T1000 (cell line): ENCODE results near the gene FRY.

Experiments
- DNase-seq: peaks from one replicate; lab custom pipeline; 2025; ENCODE audit warnings: mixed read lengths; lab: John Stamatoyannopoulos, UW

The FRY gene

DNA sequence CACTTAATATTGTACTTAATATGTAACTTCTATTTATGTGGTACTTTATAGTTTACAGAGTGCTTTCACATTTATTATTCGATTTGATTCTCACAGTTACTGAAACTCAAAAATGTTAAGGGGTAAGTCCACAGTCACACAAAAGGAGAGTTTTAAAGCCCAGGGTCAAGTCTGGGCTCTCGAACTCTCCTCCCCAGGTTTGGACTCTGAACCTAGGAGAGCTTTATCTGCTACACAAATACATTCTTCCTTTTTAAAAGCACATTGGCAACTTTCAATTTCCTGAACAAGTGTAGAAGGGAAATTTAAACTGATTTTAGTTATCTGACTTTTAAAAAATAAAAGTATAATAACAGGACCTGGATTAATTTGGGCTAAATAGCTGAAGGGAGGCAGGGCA is 144.4 kb downstream of the FRY start:
- no peak for DNase-seq

DNA sequence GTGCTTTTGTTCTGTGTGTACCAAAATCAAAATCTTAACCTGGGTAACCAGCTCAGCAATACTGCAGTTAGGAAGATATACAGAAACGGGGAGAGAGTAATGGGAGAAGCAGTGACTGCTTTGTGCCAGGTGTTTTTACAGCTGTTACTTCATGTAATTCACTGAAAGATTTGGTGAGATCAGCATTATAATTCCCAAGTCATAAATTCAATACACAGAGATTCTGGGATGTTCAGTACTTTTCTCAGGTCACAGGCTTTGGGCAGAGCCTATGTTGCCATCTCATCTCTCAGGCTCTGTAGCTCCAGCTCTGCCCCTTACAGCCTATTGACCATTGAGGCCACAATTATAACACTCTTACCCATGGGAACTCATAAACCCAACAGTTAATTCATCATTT is 145.1 kb downstream of the FRY start:
- DNase-seq, result no peak

DNA sequence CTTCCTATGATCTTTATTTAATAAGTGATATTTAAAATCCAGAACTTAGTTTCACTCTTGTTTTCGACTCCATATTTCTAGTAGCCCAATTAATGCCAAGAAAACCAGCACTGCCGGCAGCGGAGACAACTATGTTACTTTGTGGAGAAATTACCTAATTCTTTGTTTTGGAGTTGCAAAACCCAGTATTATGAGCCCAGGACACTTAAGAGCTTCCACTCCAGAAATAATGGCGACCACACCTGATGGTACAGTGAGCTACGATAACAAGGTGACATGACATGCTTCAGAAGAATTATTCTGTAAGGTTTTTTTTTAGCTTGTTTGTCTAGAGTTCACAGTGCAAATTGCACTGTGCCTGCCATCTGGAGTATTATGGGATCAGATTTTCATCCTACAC is 147.2 kb downstream of the FRY start:
- no peak for DNase-seq

DNA sequence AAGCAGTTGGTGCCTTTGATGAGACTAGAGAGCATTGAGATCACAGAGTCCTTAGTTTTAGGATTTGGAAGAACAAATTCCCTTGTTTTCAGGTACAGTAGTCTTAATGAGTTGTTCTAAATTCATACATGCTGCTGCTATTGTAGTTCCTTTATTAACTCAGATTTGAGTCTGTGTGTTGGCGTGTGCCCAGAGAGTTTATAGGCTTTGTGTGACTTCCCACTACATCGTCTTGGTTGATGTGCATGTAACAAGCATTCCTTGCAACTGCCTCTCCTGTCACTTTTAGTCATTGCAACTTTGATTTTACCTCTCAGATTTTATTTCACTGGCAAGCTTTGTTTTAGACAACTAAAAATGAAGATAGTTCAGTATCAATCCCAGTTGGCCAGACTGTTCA is 148.1 kb downstream of the FRY start:
- DNase-seq, result no peak

DNA sequence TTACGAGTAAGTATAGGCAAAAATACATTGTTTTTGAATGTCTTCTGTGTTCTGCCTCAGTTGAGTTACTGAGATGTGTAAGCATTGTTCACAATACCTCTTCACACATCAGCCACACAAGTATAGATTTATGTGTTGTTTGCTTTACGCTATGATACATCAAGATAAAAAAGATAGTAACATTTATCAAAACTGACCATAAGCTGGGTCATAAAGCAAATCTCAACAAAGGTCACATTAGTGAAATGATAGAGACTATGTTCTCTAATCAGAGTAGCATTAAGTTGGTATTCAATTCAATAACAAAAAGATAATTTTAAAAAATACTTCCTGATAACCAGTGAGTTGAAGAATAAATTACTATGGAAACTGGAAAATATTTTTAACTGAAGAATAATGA is 156.1 kb downstream of the FRY start:
- DNase-seq, result no peak

DNA sequence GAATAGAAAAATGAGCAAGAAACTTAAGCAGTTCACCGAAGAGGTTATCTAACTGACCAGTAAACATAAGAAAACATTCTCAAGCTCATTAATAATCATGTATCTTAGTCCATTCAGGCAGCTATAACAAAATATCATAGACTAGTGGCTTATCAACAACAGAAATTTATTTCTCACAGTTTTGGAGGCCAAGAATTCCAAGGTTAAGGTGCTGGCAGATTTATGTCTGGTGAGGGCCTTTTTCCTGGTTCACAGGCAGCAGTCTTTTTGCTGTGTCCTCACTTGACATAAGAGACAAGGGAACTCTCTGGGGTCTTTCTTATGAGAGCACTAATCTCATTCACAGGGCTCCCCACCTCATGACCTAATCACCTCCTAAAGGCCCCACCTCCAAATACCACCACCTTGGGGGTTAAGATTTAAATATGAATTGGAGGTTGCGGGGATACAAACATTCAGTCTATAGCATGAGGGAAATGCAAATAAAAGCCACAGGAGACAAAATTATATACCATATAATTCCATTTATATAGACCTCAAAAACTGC is 160.0 kb downstream of the FRY start:
- no peak for DNase-seq

DNA sequence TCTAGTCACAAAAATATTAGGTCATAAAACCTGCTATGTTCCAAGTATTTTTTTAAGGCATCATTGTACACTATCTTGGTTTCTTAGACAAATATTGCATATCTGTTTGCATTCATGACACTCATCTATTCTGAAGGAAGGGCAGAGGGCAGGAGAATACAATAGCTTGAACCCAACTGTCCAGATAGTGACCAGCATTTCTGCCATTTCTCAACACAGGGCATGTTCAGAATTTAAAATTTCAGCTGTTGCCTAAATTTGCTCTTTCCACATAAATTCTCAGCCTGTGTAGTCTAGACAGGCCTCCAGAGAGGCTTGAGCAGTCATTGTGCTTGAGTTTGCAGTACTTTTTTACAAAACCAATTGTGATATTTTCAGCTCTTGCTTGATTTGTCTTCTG is 164.1 kb downstream of the FRY start:
- DNase-seq, result no peak

DNA sequence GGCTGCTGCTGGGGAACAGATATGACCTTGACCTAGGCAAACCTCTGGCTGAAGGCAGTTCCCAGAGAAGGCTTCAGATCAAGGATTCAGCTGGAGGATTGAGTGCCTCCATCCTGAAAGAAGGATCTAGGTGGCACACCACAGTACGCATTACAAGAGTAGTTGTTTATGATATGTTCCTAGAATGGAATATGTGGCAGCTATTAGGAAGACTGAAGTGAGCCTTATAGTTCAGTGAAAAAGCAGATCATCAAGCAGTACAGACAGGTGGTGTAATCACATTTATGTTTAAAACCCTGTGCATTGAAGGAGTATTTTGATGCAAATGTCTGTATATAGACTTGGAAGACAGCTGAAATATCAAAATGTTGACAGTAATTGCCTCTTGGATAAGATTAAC is 167.6 kb downstream of the FRY start:
- DNase-seq, result no peak

DNA sequence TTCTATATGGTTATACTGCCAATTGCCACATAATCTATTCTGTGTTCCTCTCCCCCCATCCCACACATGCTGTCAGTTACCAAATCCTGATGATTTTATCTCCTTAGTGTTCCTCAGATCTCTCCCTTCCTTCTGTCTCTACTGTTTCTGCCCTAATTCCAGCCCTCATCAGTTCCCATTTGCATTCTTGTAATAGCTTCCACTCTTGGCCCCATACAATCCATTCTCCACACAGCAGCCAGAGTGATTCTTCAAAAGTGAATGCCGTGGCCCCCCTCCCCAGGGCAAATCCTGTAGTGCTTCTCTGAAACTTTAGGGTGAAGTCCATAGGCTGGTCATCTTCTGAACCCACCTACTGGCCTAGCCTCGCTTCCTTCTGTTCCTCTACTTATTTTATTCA is 169.2 kb downstream of the FRY start:
- DNase-seq, result no peak

DNA sequence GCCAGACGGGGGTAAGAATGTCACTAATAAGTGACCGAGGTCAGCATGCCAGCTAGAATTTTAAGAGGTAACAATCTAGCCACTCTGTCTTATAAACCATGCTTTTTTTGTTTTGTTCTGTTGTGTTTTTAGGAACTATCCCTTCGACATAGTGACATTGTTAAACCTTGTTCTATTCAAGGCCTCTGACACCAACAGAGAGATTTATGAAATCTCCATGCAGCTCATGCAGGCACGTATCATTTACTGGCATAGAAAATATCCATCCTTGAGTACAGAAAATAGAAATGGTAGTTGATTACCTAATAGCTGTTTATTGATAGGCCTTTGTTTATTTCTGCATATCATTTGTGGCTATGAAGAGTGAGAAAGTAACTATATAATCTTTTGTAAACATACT is 170.2 kb downstream of the FRY start:
- no peak for DNase-seq

DNA sequence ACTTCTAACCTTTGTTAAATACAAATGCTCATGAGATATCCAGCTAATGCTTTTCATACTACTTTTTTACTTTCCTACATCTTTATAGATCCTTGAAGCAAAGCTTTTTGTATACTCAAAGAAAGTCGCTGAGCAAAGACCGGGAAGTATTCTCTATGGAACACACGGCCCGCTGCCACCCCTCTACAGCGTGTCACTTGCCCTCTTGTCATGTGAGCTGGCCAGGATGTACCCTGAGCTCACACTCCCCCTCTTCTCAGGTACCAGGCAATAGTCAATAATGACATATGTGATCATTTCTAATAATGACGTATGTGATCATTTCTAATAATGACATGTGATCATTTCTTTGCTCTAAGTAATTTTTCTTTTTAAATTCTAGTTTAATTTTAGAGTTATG is 170.7 kb downstream of the FRY start:
- no peak for DNase-seq

DNA sequence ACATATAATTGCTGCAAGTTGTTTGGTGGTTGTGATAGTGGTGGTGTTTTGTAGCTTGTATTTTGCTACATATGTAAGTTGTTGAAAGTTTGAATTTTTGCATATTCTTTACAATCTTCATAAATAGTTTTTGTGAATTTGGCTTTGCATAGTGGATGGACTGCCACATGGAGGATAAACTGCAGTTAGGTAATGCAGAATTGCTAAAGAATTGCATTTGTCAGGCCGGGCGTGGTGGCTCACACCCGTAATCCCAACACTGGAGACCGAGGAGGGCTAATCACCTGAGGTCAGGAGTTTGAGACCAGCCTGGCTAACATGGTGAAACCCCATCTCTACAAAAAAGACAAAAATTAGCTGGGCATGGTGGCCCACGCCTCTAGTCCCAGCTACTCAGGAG is 171.6 kb downstream of the FRY start:
- no peak for DNase-seq

DNA sequence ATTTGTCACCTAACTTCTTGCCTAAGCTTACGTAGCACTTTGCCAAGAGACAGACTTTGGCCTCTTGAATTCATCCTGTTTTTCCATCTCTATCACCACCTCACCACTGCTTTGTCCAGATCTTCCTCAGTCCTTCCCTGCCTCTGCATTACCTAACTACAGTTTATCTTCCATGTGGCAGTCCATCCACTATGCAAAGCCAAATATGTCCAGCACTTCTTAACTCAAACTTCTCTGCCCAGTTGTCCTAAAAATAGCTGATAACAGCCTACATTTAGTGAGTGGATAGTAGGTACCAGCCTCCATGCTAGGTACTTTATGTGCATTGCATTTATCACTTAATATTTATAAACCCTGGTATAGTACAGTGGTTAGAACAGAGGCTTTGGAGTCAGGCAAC is 172.2 kb downstream of the FRY start:
- no peak for DNase-seq

DNA sequence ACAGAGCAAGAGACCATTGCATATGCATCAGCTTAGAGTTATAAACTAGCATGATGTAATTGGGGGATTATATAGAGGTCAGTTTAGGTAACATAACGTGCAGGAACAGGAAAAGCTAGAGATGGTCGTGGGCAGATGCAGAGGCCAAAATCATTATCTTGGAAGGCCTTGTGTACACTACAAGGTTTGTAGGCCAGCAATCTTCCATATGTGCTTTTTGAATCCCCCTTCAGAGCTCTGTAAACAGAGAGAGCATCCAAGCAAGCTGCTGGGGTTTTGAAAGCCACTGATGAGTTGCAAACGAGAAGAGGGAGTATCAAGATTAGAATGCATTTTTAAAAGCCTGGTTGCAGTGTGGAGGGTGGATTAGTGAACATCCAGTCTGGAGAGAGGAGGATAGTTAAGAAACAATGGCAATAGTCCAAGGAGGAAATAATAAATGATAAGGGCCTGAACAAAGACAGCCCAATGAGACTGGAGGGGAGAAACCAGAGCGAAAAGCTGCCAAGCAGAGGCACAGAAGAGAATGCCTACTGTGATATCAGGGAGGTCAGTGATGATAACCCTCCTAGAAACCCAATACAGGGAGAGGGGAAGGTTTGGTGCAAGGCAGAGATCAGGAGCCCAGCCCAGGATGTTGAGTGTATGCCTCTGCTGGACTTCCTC is 174.0 kb downstream of the FRY start:
- no peak for DNase-seq

DNA sequence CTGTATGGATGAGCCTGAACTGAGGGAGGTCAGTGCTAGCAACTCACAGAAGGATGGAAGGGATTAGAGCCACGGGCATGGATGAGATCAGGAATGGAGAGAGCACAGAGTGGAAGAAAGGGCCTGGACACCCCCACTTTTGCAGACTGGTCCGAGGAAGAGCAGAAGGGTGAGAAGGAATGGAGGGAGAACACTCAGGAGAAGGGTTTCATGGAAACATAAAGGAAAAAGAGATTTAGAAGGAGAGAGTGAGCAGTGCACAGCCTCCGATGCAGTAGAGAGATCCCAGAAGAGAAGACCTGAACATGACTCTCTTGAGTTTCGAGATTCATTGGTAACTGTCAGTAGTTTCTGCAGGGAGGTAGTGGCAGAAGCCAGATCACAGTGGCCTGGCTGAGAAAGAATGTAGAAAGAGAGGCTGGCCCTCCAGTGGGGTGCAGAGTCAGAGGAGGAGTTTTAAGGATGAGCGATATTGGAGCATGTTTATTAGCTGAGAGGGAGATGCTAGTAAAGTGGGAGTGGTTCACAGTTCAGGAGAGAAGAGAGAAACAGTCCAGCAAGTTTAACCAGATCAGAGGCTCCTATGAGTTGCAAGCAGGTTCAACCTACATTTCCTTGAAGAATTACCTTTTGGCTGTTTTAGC is 174.6 kb downstream of the FRY start:
- DNase-seq, result no peak

DNA sequence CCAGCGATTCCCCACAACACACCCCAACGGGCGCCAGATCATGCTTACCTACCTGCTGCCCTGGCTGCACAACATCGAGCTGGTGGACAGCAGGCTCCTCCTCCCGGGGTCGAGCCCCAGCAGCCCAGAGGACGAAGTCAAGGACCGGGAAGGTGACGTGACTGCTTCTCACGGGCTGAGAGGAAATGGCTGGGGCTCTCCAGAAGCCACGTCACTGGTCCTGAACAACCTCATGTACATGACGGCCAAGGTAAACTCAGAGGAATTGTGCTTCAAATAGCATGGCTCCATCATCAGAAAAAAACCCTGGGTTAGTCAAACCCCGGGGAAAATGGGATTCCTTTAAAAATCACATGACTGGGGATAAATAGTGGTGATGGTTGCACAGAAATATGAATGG is 177.3 kb downstream of the FRY start:
- no peak for DNase-seq

DNA sequence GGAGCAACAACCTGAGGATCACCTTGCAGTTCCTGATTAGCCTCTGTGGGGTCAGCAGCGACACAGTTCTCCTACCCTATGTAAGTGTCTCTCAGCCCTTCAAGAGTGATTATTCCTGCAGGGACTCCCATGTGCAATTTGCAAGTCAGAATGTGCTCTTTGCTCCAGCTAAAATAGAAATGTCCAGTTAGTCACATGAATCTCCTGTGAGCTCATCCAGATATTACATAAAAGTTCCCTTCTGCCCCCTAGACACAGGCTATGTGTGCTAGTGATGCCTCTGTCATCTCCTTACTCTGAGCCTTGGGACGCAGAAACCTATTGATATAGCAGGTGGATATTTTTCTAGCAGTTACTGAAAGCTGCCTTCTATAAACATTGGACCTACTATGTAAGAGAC is 178.1 kb downstream of the FRY start:
- DNase-seq, result no peak

DNA sequence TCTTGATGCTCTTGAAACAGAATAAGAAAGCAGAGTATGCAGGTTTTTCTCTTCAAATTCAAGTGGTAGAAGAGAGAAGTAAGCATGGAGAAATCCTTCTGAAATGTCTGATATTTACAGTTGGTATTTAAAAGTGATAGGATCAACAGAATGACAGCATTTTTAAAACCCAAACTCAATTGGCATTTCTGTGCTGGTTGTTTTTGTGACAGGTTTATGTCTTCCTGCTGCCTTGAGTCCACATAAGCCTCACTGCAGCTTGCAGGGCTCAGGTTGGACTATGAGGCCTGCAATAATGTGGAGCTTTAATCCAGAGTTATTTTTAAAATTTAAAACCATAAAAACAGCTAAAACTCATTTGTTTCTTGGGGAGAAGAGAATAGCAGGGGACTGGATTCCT is 178.5 kb downstream of the FRY start:
- DNase-seq, result no peak

DNA sequence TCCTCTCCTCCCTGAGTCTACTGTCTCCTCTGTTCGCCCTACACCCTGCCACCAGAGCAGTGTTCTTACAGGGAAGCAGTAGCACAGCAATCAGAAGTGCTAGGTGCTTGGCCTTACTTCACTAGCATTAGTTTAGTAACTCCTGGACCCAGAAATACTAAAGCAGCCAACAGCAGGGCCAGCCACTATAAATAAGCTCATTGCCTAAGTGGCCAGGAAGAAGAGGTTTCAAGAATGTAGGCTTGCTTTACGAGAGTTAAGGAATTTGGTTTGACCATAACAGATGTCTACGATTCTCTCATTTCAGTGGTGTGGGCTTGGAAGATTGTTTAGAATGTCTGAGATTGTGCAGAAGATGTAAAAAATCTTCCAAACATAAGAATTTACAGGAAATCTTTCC is 180.2 kb downstream of the FRY start:
- DNase-seq, result no peak

DNA sequence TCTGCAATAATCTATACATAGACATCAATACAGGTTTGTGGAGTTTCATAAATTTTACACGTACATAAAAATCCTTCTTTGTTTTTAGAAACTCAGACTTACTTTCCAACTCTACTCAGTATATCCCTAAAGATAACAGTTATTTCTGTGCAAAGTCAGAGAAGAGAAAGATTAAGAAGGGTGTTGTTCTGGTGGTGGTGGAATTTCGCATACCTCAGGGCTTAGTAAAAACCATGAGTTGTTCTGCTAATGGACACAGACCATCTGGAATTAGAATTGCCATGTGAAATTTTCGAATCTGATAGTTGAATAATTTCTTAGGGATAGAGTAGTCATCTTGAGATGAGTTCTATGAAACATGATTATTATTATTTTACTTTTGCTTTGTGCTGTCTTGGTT is 180.8 kb downstream of the FRY start:
- DNase-seq, result no peak

DNA sequence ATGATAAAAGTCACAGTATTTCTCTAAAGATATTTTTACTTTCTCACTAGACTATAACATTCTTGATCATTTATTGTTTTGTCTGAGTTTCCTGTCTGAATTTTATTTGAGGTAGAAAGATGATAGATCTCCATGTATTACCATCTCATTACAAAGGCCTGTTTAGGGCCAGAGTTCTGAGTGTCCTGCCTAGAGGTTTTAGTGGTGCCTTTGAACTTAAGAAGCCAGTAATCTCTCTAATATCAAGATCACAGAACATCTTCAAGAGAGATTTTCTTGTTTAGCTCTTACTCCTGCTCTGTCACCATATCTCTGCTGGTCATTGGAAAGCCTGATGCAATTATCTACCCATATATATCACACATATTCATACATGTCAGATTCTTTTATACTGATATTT is 182.1 kb downstream of the FRY start:
- DNase-seq, result no peak

DNA sequence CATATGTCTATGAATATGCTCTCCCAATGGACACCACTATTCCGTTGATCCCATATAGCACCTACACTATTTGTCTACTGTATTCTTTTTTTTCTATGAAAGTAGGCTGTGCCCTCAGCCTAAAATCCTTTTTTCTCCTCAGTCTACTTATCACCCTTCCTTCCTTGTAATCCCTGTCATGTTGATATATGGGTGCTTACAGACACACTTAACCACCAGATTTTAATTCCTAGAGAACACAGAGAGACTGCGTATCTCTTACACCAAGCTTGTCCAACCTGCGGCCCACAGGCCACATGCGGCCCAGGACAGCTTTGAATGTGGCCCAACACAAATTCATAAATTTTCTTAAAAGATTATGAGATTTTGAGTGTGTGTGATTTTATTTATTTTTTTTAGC is 182.5 kb downstream of the FRY start:
- no peak for DNase-seq

DNA sequence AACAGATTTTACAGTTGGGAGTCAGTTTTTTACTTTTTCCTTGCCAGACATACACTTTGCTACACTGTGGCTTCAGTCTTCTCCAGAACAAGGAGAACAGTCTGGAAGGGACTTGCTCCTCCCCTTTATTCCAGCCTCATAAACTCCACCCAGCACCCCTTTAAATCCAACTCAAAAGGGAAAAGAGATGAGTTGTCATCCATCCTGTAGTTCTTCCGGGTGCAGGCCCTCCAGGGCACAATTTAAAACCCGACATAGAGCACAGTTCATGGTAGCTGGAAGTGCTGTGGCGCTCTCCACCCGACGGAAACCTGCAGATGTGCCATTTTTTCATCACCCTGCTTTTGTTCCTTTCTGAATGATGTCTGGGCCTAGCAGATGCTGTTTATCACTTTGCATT is 184.7 kb downstream of the FRY start:
- DNase-seq, result no peak

DNA sequence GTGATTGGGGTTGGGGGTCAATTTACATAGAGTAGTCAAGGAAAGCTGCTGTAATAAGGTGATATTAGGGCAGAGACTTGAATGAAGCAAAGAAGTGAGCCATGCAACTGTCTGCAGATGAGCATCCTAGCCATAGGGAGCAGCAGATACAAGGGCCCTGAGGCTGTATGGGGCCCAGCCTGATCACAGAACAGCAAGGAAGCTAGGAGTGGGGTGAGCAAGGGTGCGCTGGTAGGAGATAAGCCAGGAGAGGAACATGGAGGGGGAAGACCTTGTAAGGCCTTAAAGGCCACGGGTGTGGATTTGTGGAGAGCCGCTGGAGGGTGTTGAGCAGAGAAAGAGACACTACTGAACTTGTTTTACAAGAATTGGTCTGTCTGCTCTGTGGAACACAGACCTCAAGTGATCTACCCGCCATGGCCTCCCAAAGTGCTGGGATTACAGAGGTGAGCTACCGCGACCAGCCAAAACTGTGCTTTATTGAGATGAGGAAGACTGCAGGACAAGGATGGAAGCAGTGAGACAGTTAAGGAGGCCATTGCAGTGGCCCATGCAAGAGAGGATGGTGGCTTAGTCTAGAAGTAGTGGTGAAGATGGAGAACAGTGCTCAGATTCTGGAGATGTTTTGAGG is 190.6 kb downstream of the FRY start:
- DNase-seq, result no peak
